GM23338 (cell line): ENCODE results near the gene MAD2L2. TPM values are rescaled to one million over a fixed set of nuclear protein-coding genes. Genes with fewer than 3 reads are reported as not detected.

Source experiments
- ATAC-seq: fragments of 200-7000 bp; cut with Tn5 transposase; 3 replicates; pipeline ENCODE4 v1.9.1; 2020
- DNase-seq: peaks from one replicate; pipeline ENCODE4 v3.0.0-alpha.2; 2015; ENCODE audit warnings: low spot score
- H2AFZ ChIP-seq: fragments of 200-600 bp; sonication (generic); 2 replicates; pipeline ENCODE4 v1.8.0; 2016; ENCODE audit warnings: antibody characterized with exemption, mild to moderate bottlenecking, moderate library complexity
- H3F3A ChIP-seq: fragments of 200-600 bp; sonication (generic); replicated peaks from 2 replicates; pipeline ENCODE4 v1.8.0; 2017; ENCODE audit warnings: antibody characterized with exemption, mixed run types, low read depth
- H3K27ac ChIP-seq: fragments of 200-600 bp; sonication (generic); 2 replicates; pipeline ENCODE4 v1.6.1; 2016; ENCODE audit warnings: low read depth
- H3K27me3 ChIP-seq: fragments of 200-600 bp; sonication (generic); 2 replicates; pipeline ENCODE4 v1.8.0; 2016; ENCODE audit warnings: mild to moderate bottlenecking, mixed run types, moderate library complexity; ENCODE audit not compliant: insufficient read depth
- H3K36me3 ChIP-seq: fragments of 200-600 bp; sonication (generic); 2 replicates; pipeline ENCODE4 v1.8.0; 2016; ENCODE audit warnings: mild to moderate bottlenecking; ENCODE audit not compliant: insufficient read depth
- H3K4me1 ChIP-seq: fragments of 200-600 bp; sonication (generic); 2 replicates; pipeline ENCODE4 v1.8.0; 2016; ENCODE audit warnings: mild to moderate bottlenecking, moderate library complexity; ENCODE audit not compliant: insufficient read depth
- H3K4me2 ChIP-seq: fragments of 200-600 bp; sonication (generic); 2 replicates; pipeline ENCODE4 v1.7.1; 2017; ENCODE audit warnings: mixed run types
- H3K4me3 ChIP-seq: fragments of 200-600 bp; sonication (generic); 2 replicates; pipeline ENCODE4 v1.6.1; 2016; ENCODE audit warnings: mixed run types
- H3K79me2 ChIP-seq: fragments of 200-600 bp; sonication (generic); replicated peaks from 2 replicates; pipeline ENCODE4 v1.8.0; 2017; ENCODE audit warnings: mild to moderate bottlenecking; ENCODE audit not compliant: insufficient read depth
- H3K9me2 ChIP-seq: fragments of 200-600 bp; sonication (generic); 2 replicates; pipeline ENCODE4 v1.8.0; 2017; ENCODE audit not compliant: insufficient read depth
- H4K20me1 ChIP-seq: fragments of 200-600 bp; sonication (generic); replicated peaks from 2 replicates; pipeline ENCODE4 v1.8.0; 2017; ENCODE audit warnings: mild to moderate bottlenecking; ENCODE audit not compliant: insufficient read depth
- H3K27ac Mint-ChIP-seq: 2 replicates; pipeline ENCODE4 v1.8.0; 2020; ENCODE audit warnings: inconsistent platforms, mild to moderate bottlenecking, moderate library complexity, mixed read lengths
- H3K27me3 Mint-ChIP-seq: 3 replicates; pipeline ENCODE4 v1.8.0; 2022; ENCODE audit warnings: low read depth, mild to moderate bottlenecking, moderate library complexity, mixed read lengths, inconsistent platforms; ENCODE audit not compliant: insufficient read depth, poor library complexity
- H3K36me3 Mint-ChIP-seq: 3 replicates; pipeline ENCODE4 v1.8.0; 2021; ENCODE audit warnings: low read depth, mild to moderate bottlenecking, inconsistent platforms, moderate library complexity, mixed read lengths
- H3K4me1 Mint-ChIP-seq: 3 replicates; pipeline ENCODE4 v1.8.0; 2020; ENCODE audit warnings: mild to moderate bottlenecking, inconsistent platforms, mixed read lengths
- H3K4me3 Mint-ChIP-seq: 3 replicates; pipeline ENCODE4 v1.8.0; 2021; ENCODE audit warnings: moderate library complexity, mild to moderate bottlenecking, inconsistent platforms, mixed read lengths
- H3K9me3 Mint-ChIP-seq: 3 replicates; pipeline ENCODE4 v1.8.0; 2020; ENCODE audit warnings: moderate library complexity, mild to moderate bottlenecking, inconsistent platforms, mixed read lengths
- CREB1 ChIP-seq: fragments of 250-450 bp; sonication (Bioruptor Pico); IDR thresholded peaks from 2 replicates; pipeline ENCODE4 v1.5.0; 2020; ENCODE audit warnings: low read depth, mild to moderate bottlenecking, moderate library complexity
- CTCF ChIP-seq, 2 experiments: fragments of 200-600 bp in 1 of 2; sonication (generic) in 1 of 2; conservative IDR thresholded peaks; 2 replicates each; pipeline versions ENCODE4 v1.5.1 to v1.6.1; 2016 to 2017; ENCODE audit warnings: antibody characterized with exemption in 2 of 2, low read depth in 2 of 2, mild to moderate bottlenecking in 2 of 2, moderate library complexity in 1 of 2
- ETS1 ChIP-seq: IDR thresholded peaks from 2 replicates; pipeline ENCODE4 v1.6.1; 2016; ENCODE audit warnings: antibody characterized with exemption
- EZH2 ChIP-seq: fragments of 200-600 bp; sonication (generic); IDR thresholded peaks from one replicate; pipeline ENCODE4 v1.8.0; 2017; ENCODE audit warnings: antibody characterized with exemption, mild to moderate bottlenecking, low read depth; ENCODE audit not compliant: unreplicated experiment
- EZH2phosphoT487 ChIP-seq: fragments of 200-600 bp; sonication (generic); IDR thresholded peaks from one replicate; pipeline ENCODE4 v1.8.1; 2018; ENCODE audit warnings: antibody characterized with exemption; ENCODE audit not compliant: unreplicated experiment
- JUNB ChIP-seq: IDR thresholded peaks from one replicate; pipeline ENCODE4 v1.6.1; 2016; ENCODE audit warnings: antibody characterized with exemption; ENCODE audit not compliant: unreplicated experiment
- NANOG ChIP-seq: IDR thresholded peaks from 2 replicates; pipeline ENCODE4 v1.6.1; 2016; ENCODE audit warnings: antibody characterized with exemption, borderline replicate concordance
- POLR2AphosphoS5 ChIP-seq: IDR thresholded peaks from 2 replicates; pipeline ENCODE4 v1.6.1; 2016; ENCODE audit warnings: antibody characterized with exemption, low read depth
- REST ChIP-seq: IDR thresholded peaks from one replicate; pipeline ENCODE4 v1.6.1; 2018; ENCODE audit warnings: antibody characterized with exemption; ENCODE audit not compliant: unreplicated experiment
- STAT1 ChIP-seq: IDR thresholded peaks from one replicate; pipeline ENCODE4 v1.6.1; 2016; ENCODE audit warnings: antibody characterized with exemption; ENCODE audit not compliant: unreplicated experiment
- ZNF114 ChIP-seq: fragments of 250-450 bp; sonication (Bioruptor Pico); IDR thresholded peaks from 2 replicates; pipeline ENCODE4 v1.5.0; 2020; ENCODE audit warnings: mild to moderate bottlenecking, moderate library complexity
- ZNF331 ChIP-seq: fragments of 250-450 bp; sonication (Bioruptor Pico); IDR thresholded peaks from 2 replicates; pipeline ENCODE4 v1.5.0; 2020; ENCODE audit warnings: low read depth, mild to moderate bottlenecking, moderate library complexity
- ZNF462 ChIP-seq: fragments of 250-450 bp; sonication (Bioruptor Pico); IDR thresholded peaks from 2 replicates; pipeline ENCODE4 v1.5.0; 2020; ENCODE audit warnings: mild to moderate bottlenecking, moderate library complexity
- polyA plus RNA-seq: library from polyadenylated mRNA; unstranded; fragments of >200 nt; fragmentation: Nextera tagmentation; extraction: Ambion mirVana; gene quantifications from 2 replicates; pipeline ENCODE4 v1.2.1, GENCODE V29; 2016
- total RNA-seq: library from RNA; depleted of rRNA; stranded (reverse); fragments of >200 nt; shearing (Covaris generic); gene quantifications from 2 replicates; pipeline ENCODE4 v1.2.3, GENCODE V29; 2014

Gene MAD2L2
- total and polyA plus RNA-seq, 2 experiments from 2014 or later, result 498 to 552 TPM

GRCh38 chr1:11661103-11661502 lies 19.8 kb downstream of the MAD2L2 start:
- Histone ChIP-seq H3K79me2 (no peaks in the 10 kb centered on the region), H3F3A (0 out of 2 replicates have a peak, but pooled peaks cover 16% of the 10 kb centered on the region), H3K4me1 (no peaks in the 10 kb centered on the region), H3K27ac (no peak overlapping the region), H2AFZ (no peak overlapping the region), H3K36me3 (peaks cover 19% of the 10 kb centered on the region; the same call in 1 of the 2 replicates), H4K20me1 (peaks cover 10% of the 10 kb centered on the region), H3K9me2 (no peaks in the 10 kb centered on the region), H3K4me2 (no peak overlapping the region), H3K4me3 (no peak overlapping the region), H3K27me3 (no peaks in the 10 kb centered on the region)
- Mint-ChIP-seq H3K9me3 (no peaks in the 10 kb centered on the region), H3K36me3 (peaks cover 27% of the 10 kb centered on the region; the same call in 2 of the 3 replicates), H3K27ac (no peak overlapping the region), H3K4me3 (no peak overlapping the region), H3K4me1 (no peaks in the 10 kb centered on the region), H3K27me3 (peaks cover 14% of the 10 kb centered on the region)
- ATAC-seq, result no peak
- TF ChIP-seq CTCF (conservative IDR thresholded peaks at IDR 0.05; ENCODE audit: low read depth in 2 of 2), result no peak
- no peak for TF ChIP-seq JUNB
- no peak for TF ChIP-seq ZNF462 (CRISPR knock-in tag)
- TF ChIP-seq POLR2AphosphoS5, result no peak
- no peak for TF ChIP-seq ZNF331
- TF ChIP-seq CREB1 (CRISPR knock-in tag), result no peak
- TF ChIP-seq NANOG, result no peak
- no peak for TF ChIP-seq ZNF114 (CRISPR knock-in tag)
- no peak for TF ChIP-seq EZH2
- TF ChIP-seq ETS1, result no peak
- TF ChIP-seq STAT1, result no peak
- no peak for TF ChIP-seq REST
- TF ChIP-seq EZH2phosphoT487, result no peak
- no peak for DNase-seq
